HG02798 (cell line): ENCODE measurements around the gene PRPSAP2.
"Not testable (repeated sequence)": the region's sequence is repeated elsewhere in the genome, so short reads cannot be mapped to it uniquely, and the experiment has no call there.

ENCODE experiments used
- ATAC-seq: cut with Tn5 transposase; IDR thresholded peaks from one replicate; pipeline ENCODE4 v1.9.1; 2021; ENCODE audit warnings: mild to moderate bottlenecking; ENCODE audit not compliant: unreplicated experiment, poor library complexity

Gene PRPSAP2

GRCh38 chr17:18888766-18889290 is 30.9 kb downstream of the PRPSAP2 start:
- no peak for ATAC-seq

GRCh38 chr17:18889658-18890057 is 31.7 kb downstream of the PRPSAP2 start:
- ATAC-seq = no peak

- no peak for ATAC-seq
These were observed 33.6 kb downstream of the PRPSAP2 start for GRCh38 chr17:18891541-18891940.

GRCh38 chr17:18896146-18896545 is 38.2 kb downstream of the PRPSAP2 start:
- no peak for ATAC-seq

- ATAC-seq = no peak
These were observed 39.0 kb downstream of the PRPSAP2 start for GRCh38 chr17:18896947-18897346.

GRCh38 chr17:18904482-18904881 is 46.6 kb downstream of the PRPSAP2 start:
- no peak for ATAC-seq

- no peak for ATAC-seq
These were observed 47.3 kb downstream of the PRPSAP2 start for GRCh38 chr17:18905226-18905625.

GRCh38 chr17:18910326-18910725 is 52.4 kb downstream of the PRPSAP2 start:
- ATAC-seq = no peak

- no peak for ATAC-seq
These were observed 53.0 kb downstream of the PRPSAP2 start for GRCh38 chr17:18910881-18911280.

- no peak for ATAC-seq
These were observed 59.0 kb downstream of the PRPSAP2 start for GRCh38 chr17:18916816-18917500.

- ATAC-seq = no peak
These were observed 59.6 kb downstream of the PRPSAP2 start for GRCh38 chr17:18917506-18918032.

GRCh38 chr17:18919963-18920362 is 62.0 kb downstream of the PRPSAP2 start:
- no peak for ATAC-seq

- no peak for ATAC-seq
These were observed 63.0 kb downstream of the PRPSAP2 start for GRCh38 chr17:18920911-18921441.

- no peak for ATAC-seq
These were observed 63.6 kb downstream of the PRPSAP2 start for GRCh38 chr17:18921485-18921884.

GRCh38 chr17:18921912-18922451 is 64.1 kb downstream of the PRPSAP2 start:
- ATAC-seq = peak; percentile 70

- ATAC-seq = not testable (repeated sequence)
These were observed 64.7 kb downstream of the PRPSAP2 start for GRCh38 chr17:18922596-18922995.

- no peak for ATAC-seq
These were observed 67.3 kb downstream of the PRPSAP2 start for GRCh38 chr17:18925187-18925586.

GRCh38 chr17:18928628-18929125 is 70.7 kb downstream of the PRPSAP2 start:
- ATAC-seq = no peak

GRCh38 chr17:18932360-18933055 is 74.6 kb downstream of the PRPSAP2 start:
- ATAC-seq = no peak

- ATAC-seq = no peak
These were observed 75.4 kb downstream of the PRPSAP2 start for GRCh38 chr17:18933102-18934058.
